GM21717 (cell line): ENCODE data around the gene VAMP7.
"Not testable (repeated sequence)": the region's sequence is repeated elsewhere in the genome, so short reads cannot be mapped to it uniquely, and the experiment has no call there.

Experiments
- ATAC-seq: cut with Tn5 transposase; IDR thresholded peaks from one replicate; pipeline ENCODE4 v1.9.1; 2021; ENCODE audit warnings: mild to moderate bottlenecking, moderate library complexity; ENCODE audit not compliant: unreplicated experiment

Gene VAMP7

DNA sequence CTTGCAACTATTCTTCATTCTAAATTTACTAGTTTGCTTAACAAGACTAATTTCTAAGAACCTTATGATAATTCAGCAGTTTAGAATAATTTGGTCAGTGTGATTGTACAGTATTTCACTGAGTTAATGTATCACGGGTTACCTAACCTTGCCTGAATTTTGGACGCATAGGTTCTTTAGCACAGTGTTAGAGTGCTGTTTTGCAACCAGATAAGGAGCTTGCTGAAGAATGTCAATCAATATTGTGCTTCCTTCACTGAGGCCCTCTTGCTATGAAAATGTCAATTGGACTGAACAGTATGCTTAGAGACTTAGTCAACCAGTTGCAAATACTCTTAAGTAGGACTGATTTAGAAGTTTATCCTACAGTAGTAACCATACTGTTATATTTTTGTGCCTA, 19.6 kb downstream of the VAMP7 start:
- no peak for ATAC-seq

GRCh38 chrX:155907661-155908060, 26.5 kb downstream of the VAMP7 start:
- ATAC-seq = not testable (repeated sequence)

GRCh38 chrX:155923200-155923599, 42.1 kb downstream of the VAMP7 start:
- no peak for ATAC-seq

GRCh38 chrX:155930852-155931618, 49.9 kb downstream of the VAMP7 start:
- not testable (repeated sequence) for ATAC-seq

GRCh38 chrX:155938132-155938531, 57.0 kb downstream of the VAMP7 start:
- no peak for ATAC-seq

- no peak for ATAC-seq
These were observed 68.0 kb downstream of the VAMP7 start for GRCh38 chrX:155949098-155949497.

DNA sequence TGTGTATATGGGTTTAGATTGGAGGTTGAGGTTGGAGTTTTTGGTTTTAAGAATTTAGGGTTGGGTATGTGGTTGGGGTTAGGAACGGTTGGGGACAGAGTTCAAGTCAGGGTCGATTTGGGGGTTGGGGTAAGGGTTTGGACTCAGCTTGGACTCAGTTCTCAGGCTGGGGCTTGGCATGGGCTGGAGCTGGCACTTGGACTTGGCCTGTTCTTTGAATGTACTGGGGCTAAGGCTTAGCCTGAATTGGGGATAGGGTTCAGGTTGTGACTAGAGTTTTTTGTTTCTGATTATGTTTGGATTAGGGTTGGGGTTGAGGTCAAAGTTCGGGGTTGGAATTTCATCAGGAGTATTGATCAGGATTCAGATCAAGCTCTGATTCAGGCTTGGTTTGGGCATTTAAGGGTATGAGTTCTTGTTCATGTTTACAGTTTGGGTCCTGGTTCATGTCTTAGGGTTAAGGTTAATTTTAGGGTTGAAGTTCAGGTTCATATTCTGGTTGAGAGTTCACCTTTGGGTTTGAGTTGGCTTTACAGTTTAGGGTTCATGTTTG, 70.2 kb downstream of the VAMP7 start:
- ATAC-seq = no peak

- ATAC-seq = no peak
These were observed 71.9 kb downstream of the VAMP7 start for GRCh38 chrX:155953055-155953454.

GRCh38 chrX:155954793-155955192, 73.6 kb downstream of the VAMP7 start:
- no peak for ATAC-seq

GRCh38 chrX:155956099-155956498, 75.0 kb downstream of the VAMP7 start:
- no peak for ATAC-seq

- no peak for ATAC-seq
These were observed 75.5 kb downstream of the VAMP7 start for GRCh38 chrX:155956649-155957048.

DNA sequence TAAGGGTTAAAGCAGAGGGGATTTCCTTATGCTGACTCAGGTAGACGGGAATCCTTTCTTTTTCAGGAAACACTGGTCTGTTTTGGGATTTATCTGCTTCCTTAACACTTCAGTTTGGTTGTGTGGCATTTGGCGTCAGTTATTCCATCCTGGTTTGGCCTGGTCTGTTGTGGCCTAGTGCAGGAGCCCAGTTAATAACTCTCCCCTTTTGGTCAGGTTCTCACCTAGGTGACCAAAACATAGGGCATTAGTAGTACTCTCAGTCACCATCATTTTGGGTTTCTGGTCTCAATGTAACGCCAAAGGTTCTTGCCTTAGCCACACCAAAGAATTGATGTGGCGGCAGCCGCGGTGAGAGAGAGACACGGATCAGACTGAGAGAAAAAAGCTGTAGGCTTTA, 76.7 kb downstream of the VAMP7 start:
- ATAC-seq = no peak

GRCh38 chrX:155959018-155959587, 78.0 kb downstream of the VAMP7 start:
- no peak for ATAC-seq

DNA sequence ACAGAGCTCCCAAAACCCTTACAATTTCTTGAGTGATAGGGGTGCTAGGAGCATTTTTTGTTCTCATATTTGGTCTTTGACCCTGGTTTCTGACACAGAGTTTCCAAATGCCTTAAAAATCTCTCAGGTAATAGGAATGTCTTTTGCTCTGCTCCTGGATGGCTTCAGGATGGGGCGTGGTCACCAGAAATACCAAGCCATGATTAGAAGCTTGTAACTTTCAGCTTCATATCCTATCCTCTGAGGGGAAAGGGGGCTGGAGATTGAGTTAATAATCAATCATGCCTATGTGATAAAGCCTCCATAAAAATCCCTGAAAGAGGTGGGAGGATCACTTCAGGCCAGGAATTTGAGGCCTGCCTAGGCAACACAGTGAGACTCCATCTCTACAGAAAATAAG, 81.8 kb downstream of the VAMP7 start:
- ATAC-seq = no peak

DNA sequence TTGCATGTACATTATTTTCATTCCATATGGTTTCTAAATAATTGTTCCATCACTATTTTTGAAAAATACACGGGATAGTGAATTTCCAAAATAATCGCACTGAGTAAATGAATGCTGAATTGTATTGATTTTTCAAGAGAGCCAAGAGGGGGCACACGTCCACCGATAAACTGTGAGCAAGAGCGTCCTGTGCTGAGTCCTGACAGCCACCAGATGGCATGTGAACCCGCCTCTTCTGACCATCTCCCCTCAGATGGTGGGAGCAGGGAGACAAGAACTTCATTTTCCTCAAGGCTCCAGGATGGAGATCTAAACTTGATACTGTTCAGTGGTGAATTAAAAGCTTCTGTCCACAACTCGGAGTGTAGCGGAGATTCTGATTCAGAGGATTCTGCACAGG, 85.7 kb downstream of the VAMP7 start:
- ATAC-seq = no peak

GRCh38 chrX:155967653-155968325, 86.6 kb downstream of the VAMP7 start:
- ATAC-seq = no peak

GRCh38 chrX:155968326-155968661, 87.1 kb downstream of the VAMP7 start:
- ATAC-seq = no peak

- ATAC-seq = no peak
These were observed 87.6 kb downstream of the VAMP7 start for GRCh38 chrX:155968791-155969190.

GRCh38 chrX:155971658-155972057, 90.5 kb downstream of the VAMP7 start:
- not testable (repeated sequence) for ATAC-seq

- not testable (repeated sequence) for ATAC-seq
These were observed 91.1 kb downstream of the VAMP7 start for GRCh38 chrX:155972241-155972640.

- no peak for ATAC-seq
These were observed 102.2 kb downstream of the VAMP7 start for GRCh38 chrX:155983326-155983725.

DNA sequence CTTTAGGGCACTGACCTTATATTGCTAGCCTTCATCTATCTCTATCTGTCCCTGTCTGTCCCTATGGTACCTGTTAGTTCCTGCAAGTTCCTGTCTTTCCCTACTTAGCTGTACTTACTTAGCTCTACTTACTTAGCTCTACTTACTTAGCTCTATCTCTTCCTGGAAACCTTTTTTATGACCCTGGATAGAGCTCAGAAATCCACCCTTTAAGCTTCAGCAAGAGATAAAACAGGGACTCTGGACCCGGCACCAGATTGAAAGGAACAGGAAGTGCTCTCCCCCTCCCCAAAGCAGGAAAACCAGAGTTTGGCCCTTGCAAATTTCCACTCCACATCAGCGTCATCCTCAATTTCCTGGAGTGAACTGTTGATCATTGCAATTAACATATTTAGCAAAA, 104.1 kb downstream of the VAMP7 start:
- ATAC-seq = no peak
